Activated naive CD8-positive, alpha-beta T cell treated with anti-CD3 and anti-CD28 coated beads, Interleukin-2, amount 50 U/mL, for 24 hours (primary cell): ENCODE measurements around the gene DAPK2.

Experiments used
- ATAC-seq: fragments of 150-1000 bp; cut with Tn5 transposase; one replicate; pipeline ENCODE4 v1.10.0; 2021
- DNase-seq: peaks from one replicate; pipeline ENCODE4 v3.0.0; 2021
- H3K27ac Mint-ChIP-seq: one replicate; pipeline ENCODE4 v1.8.0; 2021; ENCODE audit warnings: mild to moderate bottlenecking, mixed read lengths
- H3K27me3 Mint-ChIP-seq: one replicate; pipeline ENCODE4 v1.8.0; 2021; ENCODE audit warnings: mixed read lengths
- H3K36me3 Mint-ChIP-seq: one replicate; pipeline ENCODE4 v1.8.0; 2021; ENCODE audit warnings: low read depth, mixed read lengths
- H3K4me1 Mint-ChIP-seq: one replicate; pipeline ENCODE4 v1.8.0; 2021; ENCODE audit warnings: mixed read lengths
- H3K4me3 Mint-ChIP-seq: one replicate; pipeline ENCODE4 v1.8.0; 2021; ENCODE audit warnings: mild to moderate bottlenecking, moderate library complexity, mixed read lengths
- H3K9me3 Mint-ChIP-seq: one replicate; pipeline ENCODE4 v1.8.0; 2021; ENCODE audit warnings: mixed read lengths

DAPK2 gene

GRCh38 chr15:64001148-64001547, 45.1 kb downstream of the DAPK2 start:
- Mint-ChIP-seq H3K36me3 (no peaks in the 10 kb centered on the region), H3K4me3 (no peak overlapping the region), H3K9me3 (no peaks in the 10 kb centered on the region), H3K27me3 (peaks cover 2% of the 10 kb centered on the region), H3K4me1 (peaks cover 25% of the 10 kb centered on the region), H3K27ac (no peak overlapping the region)
- DNase-seq (no peak), ATAC-seq (no peak)

GRCh38 chr15:64000183-64000951, 45.9 kb downstream of the DAPK2 start:
- ATAC-seq: no peak
- Mint-ChIP-seq H3K4me3 (no peak overlapping the region), H3K27ac (no peak overlapping the region), H3K4me1 (peaks cover 24% of the 10 kb centered on the region), H3K36me3 (no peaks in the 10 kb centered on the region), H3K9me3 (no peaks in the 10 kb centered on the region), H3K27me3 (peaks cover 2% of the 10 kb centered on the region)
- DNase-seq: no peak

GRCh38 chr15:63999177-63999576, 47.1 kb downstream of the DAPK2 start:
- H3K27ac Mint-ChIP-seq: no peak overlapping the region
- H3K4me3 Mint-ChIP-seq: no peak overlapping the region
- peaks cover 15% of the 10 kb centered on the region for H3K4me1 Mint-ChIP-seq
- H3K27me3 Mint-ChIP-seq: peaks cover 2% of the 10 kb centered on the region
- DNase-seq: no peak
- no peaks in the 10 kb centered on the region for H3K36me3 Mint-ChIP-seq
- no peaks in the 10 kb centered on the region for H3K9me3 Mint-ChIP-seq
- ATAC-seq: no peak

- Mint-ChIP-seq H3K36me3 (no peaks in the 10 kb centered on the region), H3K27me3 (peaks cover 2% of the 10 kb centered on the region), H3K9me3 (no peaks in the 10 kb centered on the region), H3K27ac (no peak overlapping the region), H3K4me1 (peaks cover 10% of the 10 kb centered on the region), H3K4me3 (no peak overlapping the region)
- DNase-seq (no peak), ATAC-seq (no peak)
These were observed 47.8 kb downstream of the DAPK2 start for GRCh38 chr15:63998489-63998888.

- ATAC-seq (no peak), DNase-seq (no peak)
- H3K36me3 Mint-ChIP-seq: no peaks in the 10 kb centered on the region
- H3K27ac Mint-ChIP-seq: no peak overlapping the region
- no peak overlapping the region for H3K4me3 Mint-ChIP-seq
- H3K4me1 Mint-ChIP-seq: peaks cover 10% of the 10 kb centered on the region
- H3K9me3 Mint-ChIP-seq: no peaks in the 10 kb centered on the region
- peaks cover 2% of the 10 kb centered on the region for H3K27me3 Mint-ChIP-seq
These were observed 48.4 kb downstream of the DAPK2 start for GRCh38 chr15:63997715-63998442.

GRCh38 chr15:63996794-63997357, 49.4 kb downstream of the DAPK2 start:
- DNase-seq: no peak
- Mint-ChIP-seq H3K27ac (no peak overlapping the region), H3K4me1 (peaks cover 11% of the 10 kb centered on the region), H3K9me3 (no peaks in the 10 kb centered on the region), H3K4me3 (no peak overlapping the region), H3K27me3 (peaks cover 2% of the 10 kb centered on the region), H3K36me3 (no peaks in the 10 kb centered on the region)
- ATAC-seq: no peak

- Mint-ChIP-seq H3K36me3 (no peaks in the 10 kb centered on the region), H3K27ac (no peak overlapping the region), H3K4me1 (peaks cover 20% of the 10 kb centered on the region), H3K27me3 (no peaks in the 10 kb centered on the region), H3K9me3 (no peaks in the 10 kb centered on the region), H3K4me3 (no peak overlapping the region)
- ATAC-seq (no peak), DNase-seq (no peak)
These were observed 50.5 kb downstream of the DAPK2 start for GRCh38 chr15:63995789-63996188.

- no peaks in the 10 kb centered on the region for H3K36me3 Mint-ChIP-seq
- DNase-seq: no peak
- no peak overlapping the region for H3K4me3 Mint-ChIP-seq
- no peak overlapping the region for H3K27ac Mint-ChIP-seq
- H3K27me3 Mint-ChIP-seq: no peaks in the 10 kb centered on the region
- ATAC-seq: no peak
- H3K9me3 Mint-ChIP-seq: no peaks in the 10 kb centered on the region
- peaks cover 19% of the 10 kb centered on the region for H3K4me1 Mint-ChIP-seq
These were observed 52.1 kb downstream of the DAPK2 start for GRCh38 chr15:63994073-63994600.

- Mint-ChIP-seq H3K27me3 (no peaks in the 10 kb centered on the region), H3K9me3 (no peaks in the 10 kb centered on the region), H3K36me3 (no peaks in the 10 kb centered on the region), H3K27ac (no peak overlapping the region), H3K4me3 (no peak overlapping the region), H3K4me1 (peaks cover 15% of the 10 kb centered on the region)
- DNase-seq: no peak
- ATAC-seq: no peak
These were observed 54.0 kb downstream of the DAPK2 start for GRCh38 chr15:63992300-63992699.

- Mint-ChIP-seq H3K36me3 (no peaks in the 10 kb centered on the region), H3K9me3 (no peaks in the 10 kb centered on the region), H3K4me3 (no peak overlapping the region), H3K4me1 (peaks cover 20% of the 10 kb centered on the region), H3K27ac (no peak overlapping the region), H3K27me3 (no peaks in the 10 kb centered on the region)
- no peak for ATAC-seq
- no peak for DNase-seq
These were observed 54.6 kb downstream of the DAPK2 start for GRCh38 chr15:63991706-63992105.

- Mint-ChIP-seq H3K9me3 (no peaks in the 10 kb centered on the region), H3K36me3 (no peaks in the 10 kb centered on the region), H3K4me3 (no peak overlapping the region), H3K4me1 (peaks cover 23% of the 10 kb centered on the region), H3K27me3 (no peaks in the 10 kb centered on the region), H3K27ac (no peak overlapping the region)
- ATAC-seq (no peak), DNase-seq (no peak)
These were observed 55.8 kb downstream of the DAPK2 start for GRCh38 chr15:63990454-63990853.

GRCh38 chr15:63987796-63988378, 58.4 kb downstream of the DAPK2 start:
- Mint-ChIP-seq H3K9me3 (no peaks in the 10 kb centered on the region), H3K36me3 (no peaks in the 10 kb centered on the region), H3K4me1 (peaks cover 23% of the 10 kb centered on the region), H3K4me3 (no peak overlapping the region), H3K27ac (no peak overlapping the region), H3K27me3 (no peaks in the 10 kb centered on the region)
- ATAC-seq (no peak), DNase-seq (no peak)

GRCh38 chr15:63986751-63987341, 59.4 kb downstream of the DAPK2 start:
- no peak for DNase-seq
- Mint-ChIP-seq H3K36me3 (no peaks in the 10 kb centered on the region), H3K27ac (no peak overlapping the region), H3K4me1 (peaks cover 22% of the 10 kb centered on the region), H3K4me3 (no peak overlapping the region), H3K27me3 (no peaks in the 10 kb centered on the region), H3K9me3 (no peaks in the 10 kb centered on the region)
- ATAC-seq: peak; percentile 50

GRCh38 chr15:63986185-63986680, 60.1 kb downstream of the DAPK2 start:
- DNase-seq: no peak
- Mint-ChIP-seq H3K4me1 (peaks cover 16% of the 10 kb centered on the region), H3K27ac (no peak overlapping the region), H3K4me3 (no peak overlapping the region), H3K36me3 (no peaks in the 10 kb centered on the region), H3K27me3 (no peaks in the 10 kb centered on the region), H3K9me3 (no peaks in the 10 kb centered on the region)
- ATAC-seq: no peak
